HEK293T (cell line): ENCODE results near the gene TBC1D14.

Experiments
- FOXM1 ChIP-seq: fragments of 450-650 bp; IDR thresholded peaks from 2 replicates; pipeline ENCODE4 v1.6.1; 2017; ENCODE audit warnings: mild to moderate bottlenecking, borderline replicate concordance
- SP1 ChIP-seq: fragments of 450-650 bp; IDR thresholded peaks from 2 replicates; pipeline ENCODE4 v1.6.1; 2017
- SUZ12 ChIP-seq: fragments of 450-650 bp; IDR thresholded peaks from 2 replicates; pipeline ENCODE4 v1.6.1; 2016; ENCODE audit warnings: mild to moderate bottlenecking
- TARDBP ChIP-seq: fragments of 450-650 bp; IDR thresholded peaks from 2 replicates; pipeline ENCODE4 v1.6.1; 2016

- TF ChIP-seq FOXM1 (no peak), SUZ12 (no peak), SP1 (no peak), TARDBP (no peak)
These were observed 52.8 kb downstream of the TBC1D14 start for GRCh38 chr4:6962211-6963041.
